ENCODE measurements around the gene ACTA2.

ACTA2 gene

DNA sequence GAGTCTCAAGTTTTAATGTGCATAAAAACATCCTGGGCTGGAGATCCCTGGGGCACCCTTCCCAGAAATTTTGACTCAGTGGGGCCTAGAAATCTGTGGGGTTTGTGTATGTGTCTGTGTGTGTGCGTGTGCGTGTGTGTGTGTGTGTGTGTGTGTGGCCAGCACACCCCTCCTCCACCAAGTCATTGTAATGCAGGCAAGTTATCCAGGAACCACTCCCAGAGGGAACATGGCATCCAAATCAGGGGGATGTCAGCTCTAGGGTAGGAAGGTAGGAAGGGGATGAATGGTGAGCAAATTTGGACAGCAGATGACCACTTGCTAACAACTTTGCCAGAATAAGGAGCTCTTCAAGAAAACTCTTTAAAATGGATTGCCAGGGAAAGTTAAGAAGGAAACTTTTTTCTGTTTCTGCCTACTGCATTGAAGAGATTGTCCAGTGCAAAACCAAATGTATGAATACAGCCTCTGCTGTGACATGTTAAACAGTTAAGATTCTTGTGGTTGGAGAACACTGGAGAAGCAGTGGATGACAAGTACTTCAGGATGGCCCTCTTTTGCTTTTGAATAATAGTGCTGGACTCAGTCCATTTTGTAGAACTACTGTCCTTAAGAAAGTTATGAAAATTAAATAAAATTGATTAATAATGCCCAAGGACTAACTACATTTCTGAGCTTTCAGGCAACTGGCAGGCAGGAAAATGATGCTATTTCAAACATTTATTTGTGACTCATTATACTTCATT is 60.2 kb downstream of the ACTA2 start:
- DNase-seq (ENCODE audit: low read depth): peak; percentile 81

GRCh38 chr10:88890681-88891381 is 61.7 kb downstream of the ACTA2 start:
- peak; percentile 36 for DNase-seq (ENCODE audit: low read depth)

DNA sequence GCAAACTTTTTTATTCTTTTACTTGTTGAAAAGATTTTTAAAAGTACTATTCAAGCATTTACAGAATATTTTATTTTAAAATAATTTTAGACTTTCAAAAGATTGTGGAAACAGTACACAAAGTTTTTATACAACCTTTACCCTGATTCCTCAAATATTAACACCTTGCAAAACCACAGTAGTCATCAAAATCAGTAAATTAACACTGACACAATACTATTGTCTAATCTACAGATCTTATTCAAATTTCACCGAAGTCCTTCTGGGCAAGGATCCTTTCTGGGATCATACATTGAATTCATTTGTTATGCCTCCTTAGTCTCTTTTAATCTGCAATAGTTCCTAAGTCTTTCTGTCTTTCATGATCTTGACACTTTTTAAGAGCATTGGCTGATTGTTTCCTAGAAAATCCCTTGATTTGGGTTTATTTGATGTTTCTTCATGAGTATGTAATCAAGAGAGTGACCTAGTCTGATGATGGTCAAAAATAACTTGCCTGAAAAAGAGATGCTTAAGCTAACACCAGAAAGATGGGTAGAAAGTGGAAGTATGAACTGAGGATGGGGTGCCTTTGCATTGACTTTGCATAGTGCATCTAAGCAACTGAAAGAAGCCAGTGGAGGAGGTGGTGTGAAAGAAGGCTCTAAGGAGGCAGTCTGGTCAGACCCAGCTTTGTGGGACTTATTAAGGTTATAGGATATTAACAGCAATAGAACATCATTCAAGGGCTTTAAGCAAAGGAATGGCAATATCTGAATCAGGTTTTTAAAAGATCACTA is 62.8 kb downstream of the ACTA2 start:
- no peak for DNase-seq (ENCODE audit: low read depth)

GRCh38 chr10:88888810-88889445 is 63.6 kb downstream of the ACTA2 start:
- no peak for DNase-seq (ENCODE audit: low read depth)

GRCh38 chr10:88886557-88886956 is 66.0 kb downstream of the ACTA2 start:
- no peak for DNase-seq (ENCODE audit: low read depth)
